ENCODE data around the gene RPS15A. TPM values are rescaled to one million over a fixed set of nuclear protein-coding genes. Genes with fewer than 3 reads are reported as not detected.

The RPS15A gene
- total RNA-seq, 1 donor from 2014 or later = 1,036 TPM

DNA sequence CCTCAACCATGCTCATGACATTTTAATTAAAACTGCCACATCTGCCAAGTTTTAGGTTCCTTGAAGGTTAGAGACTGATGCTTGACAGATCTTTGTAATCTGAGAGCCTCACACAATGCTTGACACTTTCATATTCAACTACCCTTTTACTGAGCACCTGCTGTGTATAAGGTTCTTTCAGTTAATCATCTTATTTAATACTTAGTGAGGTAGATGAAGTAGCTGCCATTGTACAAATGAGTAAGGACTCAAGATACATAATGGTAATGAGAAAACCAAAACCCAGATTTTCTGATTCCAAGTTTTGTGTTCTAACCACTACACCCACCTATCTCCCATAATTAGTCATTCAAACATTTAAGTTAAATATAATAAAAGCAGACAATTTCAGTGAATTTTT is 46.6 kb upstream of the RPS15A start:
- H3K27me3 ChIP-seq (ENCODE audit: insufficient read depth, low read length) = no peaks in the 10 kb centered on the region
- Mint-ChIP-seq H3K36me3 (ENCODE audit: low read depth, unreplicated experiment) (peaks cover 25% of the 10 kb centered on the region), H3K27ac (ENCODE audit: unreplicated experiment) (no peak overlapping the region), H3K9me3 (ENCODE audit: unreplicated experiment) (no peaks in the 10 kb centered on the region), H3K4me3 (ENCODE audit: unreplicated experiment) (no peak overlapping the region), H3K4me1 (ENCODE audit: low read depth, unreplicated experiment) (no peaks in the 10 kb centered on the region), H3K27me3 (ENCODE audit: low read depth, unreplicated experiment) (no peaks in the 10 kb centered on the region)
- H3K4me1 ChIP-seq (ENCODE audit: insufficient read depth, low read length) = no peaks in the 10 kb centered on the region
- no peaks in the 10 kb centered on the region for H3K9me3 ChIP-seq (ENCODE audit: insufficient read depth, low read depth, low read length)
- no peak overlapping the region for H3K9ac ChIP-seq (ENCODE audit: low read length)
- DNase-seq (ENCODE audit: low read depth) (no peak), FAIRE-seq (no peak)
- H3K4me2 ChIP-seq (ENCODE audit: low read length) = no peak overlapping the region
- no peak overlapping the region for H2AFZ ChIP-seq (ENCODE audit: low read depth, low read length)
- no peaks in the 10 kb centered on the region for H4K20me1 ChIP-seq (ENCODE audit: insufficient read depth, low read length)
- H3K79me2 ChIP-seq (ENCODE audit: insufficient read depth, low read length) = no peaks in the 10 kb centered on the region
- H3K4me3 ChIP-seq (ENCODE audit: insufficient read depth, low read depth, low read length) = no peak overlapping the region
- H3K27ac ChIP-seq (ENCODE audit: low read depth, low read length) = no peak overlapping the region
- peaks cover 75% of the 10 kb centered on the region for H3K36me3 ChIP-seq (ENCODE audit: insufficient read depth, low read length)
- TF ChIP-seq EZH2 (IDR thresholded peaks at IDR 0.05; ENCODE audit: insufficient read depth, low read length) = no peak
- TF ChIP-seq CTCF (IDR thresholded peaks at IDR 0.05; ENCODE audit: insufficient read depth, low read depth, low read length) = no peak

DNA sequence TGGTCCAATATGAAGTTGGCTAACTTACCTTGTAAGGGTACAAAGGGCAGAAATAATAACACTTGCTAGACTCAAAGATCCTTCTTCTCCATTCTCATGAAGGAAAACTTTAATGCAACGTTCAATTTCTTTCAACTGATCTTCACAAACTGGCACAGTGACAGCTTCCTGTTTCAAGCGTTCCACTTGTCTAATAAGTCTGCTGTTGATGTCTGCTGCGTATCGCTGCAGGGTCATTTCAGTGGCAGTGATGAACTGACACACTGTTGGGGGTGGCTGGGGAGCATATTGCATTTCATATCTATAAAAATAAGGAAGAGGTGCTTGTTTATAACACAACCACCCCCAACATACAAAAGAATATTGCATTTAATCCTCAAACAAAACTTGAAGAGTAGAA is 44.7 kb upstream of the RPS15A start:
- no peak overlapping the region for H3K4me3 Mint-ChIP-seq (ENCODE audit: unreplicated experiment)

More for the DNA sequence above, 44.7 kb upstream of the RPS15A start:
- Mint-ChIP-seq H3K4me1 (ENCODE audit: low read depth, unreplicated experiment) (no peaks in the 10 kb centered on the region), H3K36me3 (ENCODE audit: low read depth, unreplicated experiment) (peaks cover 21% of the 10 kb centered on the region), H3K9me3 (ENCODE audit: unreplicated experiment) (no peaks in the 10 kb centered on the region), H3K27ac (ENCODE audit: unreplicated experiment) (no peak overlapping the region), H3K27me3 (ENCODE audit: low read depth, unreplicated experiment) (no peaks in the 10 kb centered on the region)
- Histone ChIP-seq H2AFZ (ENCODE audit: low read depth, low read length) (no peak overlapping the region), H3K27me3 (ENCODE audit: insufficient read depth, low read length) (no peaks in the 10 kb centered on the region), H3K4me3 (ENCODE audit: insufficient read depth, low read depth, low read length) (no peak overlapping the region), H3K79me2 (ENCODE audit: insufficient read depth, low read length) (no peaks in the 10 kb centered on the region), H3K9me3 (ENCODE audit: insufficient read depth, low read depth, low read length) (no peaks in the 10 kb centered on the region), H4K20me1 (ENCODE audit: insufficient read depth, low read length) (no peaks in the 10 kb centered on the region), H3K4me1 (ENCODE audit: insufficient read depth, low read length) (no peaks in the 10 kb centered on the region), H3K27ac (ENCODE audit: low read depth, low read length) (no peak overlapping the region), H3K36me3 (ENCODE audit: insufficient read depth, low read length) (peaks cover 74% of the 10 kb centered on the region), H3K9ac (ENCODE audit: low read length) (no peak overlapping the region), H3K4me2 (ENCODE audit: low read length) (no peak overlapping the region)
- FAIRE-seq (no peak), DNase-seq (ENCODE audit: low read depth) (no peak)
- TF ChIP-seq CTCF (IDR thresholded peaks at IDR 0.05; ENCODE audit: insufficient read depth, low read depth, low read length) = no peak
- no peak for TF ChIP-seq EZH2 (IDR thresholded peaks at IDR 0.05; ENCODE audit: insufficient read depth, low read length)

All from astrocyte (in vitro differentiated cells and primary cell).